GM18951 (cell line): ENCODE measurements around the gene MRPL49.
A peak's percentile ranks its signal among the peaks of the same experiment; 100 is the strongest.
"Not testable (repeated sequence)": the region's sequence is repeated elsewhere in the genome, so short reads cannot be mapped to it uniquely, and the experiment has no call there.

ENCODE experiments used
- POLR2A ChIP-seq: IDR thresholded peaks from 4 replicates; pipeline ENCODE4 v1.6.1; 2011; ENCODE audit warnings: mild to moderate bottlenecking; ENCODE audit not compliant: insufficient read length, insufficient read depth; ENCODE audit errors: extremely low read depth
- in situ Hi-C: fragments of 300-500 bp; cut with MboI; formaldehyde crosslinking; loops from one replicate; pipeline ENCODE4 v1.12.0; 2022; ENCODE audit warnings: low sequenced_read_pairs, mixed read lengths, inconsistent platforms; ENCODE audit not compliant: unreplicated experiment

The MRPL49 gene

GRCh38 chr11:65117206-65118096, 4.7 kb upstream of the MRPL49 start, which contains the start of gene ZNHIT2:
Gene ZNHIT2, minus strand, starts transcription at chr11:65117701. Its CDS starts 48 bp downstream, at chr11:65117653.
- TF ChIP-seq POLR2A, result peak; percentile 73
- in situ Hi-C loops, result no loop called here

GRCh38 chr11:65118097-65118837, 3.9 kb upstream of the MRPL49 start:
- TF ChIP-seq POLR2A, result no peak
- in situ Hi-C loops, result no loop called here

GRCh38 chr11:65118891-65119669, 3.0 kb upstream of the MRPL49 start:
- in situ Hi-C loops, result not testable (repeated sequence)

- in situ Hi-C loops, result no loop called here
- TF ChIP-seq POLR2A, result no peak
Observed at GRCh38 chr11:65119670-65119995, 2.5 kb upstream of the MRPL49 start.

- no peak for TF ChIP-seq POLR2A
- in situ Hi-C loops, result no loop called here
Observed at GRCh38 chr11:65120831-65121230, 1.3 kb upstream of the MRPL49 start.

- no peak for TF ChIP-seq POLR2A
- in situ Hi-C loops, result no loop called here
Observed at GRCh38 chr11:65121447-65121864, 665 bp upstream of the MRPL49 start.

- TF ChIP-seq POLR2A, result no peak
- in situ Hi-C loops, result no loop called here
Observed at GRCh38 chr11:65124480-65125196, 2.5 kb downstream of the MRPL49 start.

GRCh38 chr11:65125197-65126056, 3.3 kb downstream of the MRPL49 start:
- no peak for TF ChIP-seq POLR2A
- in situ Hi-C loops, result no loop called here

GRCh38 chr11:65126624-65127274, 4.6 kb downstream of the MRPL49 start:
- peak; percentile 46 for TF ChIP-seq POLR2A
- in situ Hi-C loops, result no loop called here

- no peak for TF ChIP-seq POLR2A
- in situ Hi-C loops, result no loop called here
Observed at GRCh38 chr11:65127473-65128181, 5.5 kb downstream of the MRPL49 start.
